LHCN-M2 (cell line): Measurements from ENCODE around the gene SLC35E1. TPM values are rescaled to one million over a fixed set of nuclear protein-coding genes. Genes with fewer than 3 reads are reported as not detected.

Experiments
- DNase-seq: peaks from one replicate; pipeline ENCODE4 v3.0.0-alpha.2; 2012; ENCODE audit warnings: low read depth
- total RNA-seq: library from RNA; depleted of rRNA; stranded (reverse); fragments of >200 nt; gene quantifications from 2 replicates; pipeline ENCODE4 v1.2.3, GENCODE V29; 2014

SLC35E1 gene
- total RNA-seq, 1 experiment from 2014 or later = 34.3 TPM

- no peak for DNase-seq
Observed at GRCh38 chr19:16598848-16599247, 26.6 kb upstream of the SLC35E1 start.

DNA sequence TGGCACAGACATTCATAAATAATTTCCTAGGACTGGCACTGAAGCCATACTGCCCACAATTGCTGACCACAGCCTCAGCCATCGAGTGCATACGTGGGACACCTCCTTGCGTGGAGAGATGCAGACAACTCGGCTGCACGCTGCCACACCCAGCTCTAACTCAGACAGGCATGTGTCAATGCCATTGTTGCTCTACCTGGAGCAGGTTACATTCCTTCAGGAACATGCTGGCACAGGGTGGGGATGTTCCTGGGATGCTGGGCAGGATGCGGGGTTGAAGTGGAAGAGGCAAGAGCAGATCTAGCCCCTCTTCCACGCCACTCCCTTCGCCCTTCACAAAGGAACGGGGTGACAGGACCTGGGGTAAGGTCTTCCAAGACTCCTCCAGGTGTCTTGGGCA, 24.2 kb upstream of the SLC35E1 start:
- no peak for DNase-seq

GRCh38 chr19:16595097-16595496, 22.9 kb upstream of the SLC35E1 start:
- no peak for DNase-seq

- no peak for DNase-seq
Observed at GRCh38 chr19:16594681-16595091, 22.5 kb upstream of the SLC35E1 start.

GRCh38 chr19:16594131-16594586, 21.9 kb upstream of the SLC35E1 start:
- no peak for DNase-seq

DNA sequence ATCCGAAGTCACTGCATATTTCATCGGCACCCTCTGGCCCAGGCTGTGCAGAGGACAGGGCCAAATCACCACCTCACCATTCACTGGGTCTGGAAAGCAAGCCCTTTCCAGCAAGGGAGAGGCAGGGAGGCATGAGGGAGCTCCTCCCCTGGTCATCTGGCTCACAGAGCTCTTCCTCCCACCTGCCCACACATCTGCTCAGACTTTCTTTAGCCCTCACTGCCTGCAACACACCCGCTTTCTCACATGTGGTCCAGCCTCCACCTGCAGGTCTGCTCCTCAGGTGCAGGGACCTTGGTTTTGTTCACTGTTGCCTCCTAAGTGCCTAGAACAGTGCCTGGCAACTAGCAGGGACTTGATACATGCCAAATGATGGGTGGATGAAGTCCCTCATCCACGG, 21.0 kb upstream of the SLC35E1 start:
- no peak for DNase-seq

DNA sequence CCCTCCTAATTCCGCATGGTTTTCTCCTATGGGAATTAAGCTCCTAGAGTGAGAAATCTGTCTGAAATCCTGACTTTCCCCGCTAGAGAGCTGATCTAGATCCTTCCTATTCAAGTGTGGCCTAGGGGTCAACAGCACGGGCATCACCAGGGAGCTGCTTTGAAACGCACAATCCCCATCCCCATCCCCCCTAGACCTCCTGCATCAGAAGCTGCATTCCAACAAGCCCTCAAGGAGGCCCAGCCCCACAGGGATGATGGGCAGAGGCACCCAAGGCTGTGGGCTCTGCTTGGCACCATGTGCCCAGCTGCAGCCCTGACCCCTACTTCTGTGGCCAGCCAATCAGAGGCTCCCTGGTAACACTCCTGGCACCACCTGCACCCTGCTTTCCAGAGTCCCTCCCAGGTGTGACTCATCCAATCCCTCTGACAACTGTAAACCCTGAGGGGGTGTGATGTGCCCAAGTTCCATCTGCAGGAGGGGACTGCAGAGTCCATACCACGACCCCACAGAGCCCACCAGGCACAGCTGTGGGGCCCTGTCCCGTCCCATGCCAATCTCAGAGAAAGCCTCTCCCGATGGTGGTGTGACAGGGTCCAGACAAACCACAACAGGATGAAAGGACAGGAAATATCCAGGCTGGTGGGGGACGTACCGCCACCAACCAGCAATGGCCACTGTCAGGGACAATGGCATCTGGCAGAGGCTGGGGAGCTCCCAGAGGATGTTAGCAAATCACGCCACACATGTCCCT, 19.8 kb upstream of the SLC35E1 start:
- DNase-seq = peak; percentile 20

DNA sequence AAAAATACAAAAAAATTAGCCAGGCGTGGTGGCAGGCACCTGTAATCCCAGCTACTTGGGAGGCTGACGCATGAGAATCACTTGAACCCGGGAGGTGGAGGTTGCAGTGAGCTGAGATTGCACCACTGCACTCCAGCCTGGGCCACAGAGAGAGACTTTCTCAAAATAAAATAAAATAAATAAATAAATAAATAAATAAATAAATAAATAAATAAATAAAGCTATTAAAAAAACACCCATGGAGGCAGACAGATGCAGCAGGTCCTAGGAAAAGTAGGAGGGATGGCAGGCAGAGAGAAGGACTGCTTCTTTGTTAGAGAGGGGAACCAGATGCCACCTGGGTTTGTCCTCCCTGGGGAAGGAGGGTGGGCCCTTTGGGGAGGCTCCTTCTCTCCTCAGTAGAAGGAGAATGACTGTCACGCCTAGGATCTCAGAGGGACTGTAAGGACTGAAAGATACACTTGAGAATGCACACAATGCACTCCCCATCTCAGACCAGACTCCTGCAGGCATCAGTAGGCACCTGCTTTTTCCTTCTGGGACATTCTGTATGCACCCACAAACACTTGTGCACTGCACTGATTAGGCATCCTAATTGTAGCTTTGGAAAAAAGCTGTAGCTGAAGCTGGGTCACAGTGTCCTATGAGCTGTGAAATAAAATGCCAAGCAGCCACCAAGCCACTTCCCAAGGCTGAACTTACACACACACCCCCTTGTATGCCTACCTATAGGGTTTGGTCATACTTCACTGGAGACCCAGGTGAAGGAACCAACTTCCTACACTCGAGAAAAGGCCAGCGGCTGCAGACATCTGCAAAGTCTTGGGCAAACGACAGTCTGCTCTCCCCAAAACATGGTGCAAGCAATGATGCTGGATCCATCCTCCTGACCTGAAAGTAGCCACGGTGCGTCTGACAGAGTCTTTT, 18.9 kb upstream of the SLC35E1 start:
- DNase-seq = no peak

DNA sequence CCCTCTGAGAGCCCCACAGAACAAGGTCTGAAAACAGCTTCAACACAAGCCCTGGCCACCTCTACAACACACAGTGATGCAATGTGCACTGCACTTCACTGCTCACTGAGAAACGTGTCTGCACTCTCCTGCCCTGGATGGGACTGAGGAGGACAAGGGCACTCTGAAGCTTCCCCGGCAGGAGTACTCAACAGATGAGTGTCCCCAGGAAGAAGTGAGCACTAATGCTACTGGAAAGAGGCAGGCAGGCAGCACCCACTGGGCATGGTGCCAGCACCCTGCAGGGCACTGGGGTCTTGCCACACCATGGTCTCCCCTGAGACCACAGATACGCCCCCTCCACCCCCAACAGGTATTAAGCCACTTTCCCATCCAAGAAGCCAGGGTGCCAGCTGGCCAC, 17.7 kb upstream of the SLC35E1 start:
- DNase-seq = no peak

GRCh38 chr19:16588824-16589577, 16.8 kb upstream of the SLC35E1 start:
- DNase-seq = peak; percentile 11

DNA sequence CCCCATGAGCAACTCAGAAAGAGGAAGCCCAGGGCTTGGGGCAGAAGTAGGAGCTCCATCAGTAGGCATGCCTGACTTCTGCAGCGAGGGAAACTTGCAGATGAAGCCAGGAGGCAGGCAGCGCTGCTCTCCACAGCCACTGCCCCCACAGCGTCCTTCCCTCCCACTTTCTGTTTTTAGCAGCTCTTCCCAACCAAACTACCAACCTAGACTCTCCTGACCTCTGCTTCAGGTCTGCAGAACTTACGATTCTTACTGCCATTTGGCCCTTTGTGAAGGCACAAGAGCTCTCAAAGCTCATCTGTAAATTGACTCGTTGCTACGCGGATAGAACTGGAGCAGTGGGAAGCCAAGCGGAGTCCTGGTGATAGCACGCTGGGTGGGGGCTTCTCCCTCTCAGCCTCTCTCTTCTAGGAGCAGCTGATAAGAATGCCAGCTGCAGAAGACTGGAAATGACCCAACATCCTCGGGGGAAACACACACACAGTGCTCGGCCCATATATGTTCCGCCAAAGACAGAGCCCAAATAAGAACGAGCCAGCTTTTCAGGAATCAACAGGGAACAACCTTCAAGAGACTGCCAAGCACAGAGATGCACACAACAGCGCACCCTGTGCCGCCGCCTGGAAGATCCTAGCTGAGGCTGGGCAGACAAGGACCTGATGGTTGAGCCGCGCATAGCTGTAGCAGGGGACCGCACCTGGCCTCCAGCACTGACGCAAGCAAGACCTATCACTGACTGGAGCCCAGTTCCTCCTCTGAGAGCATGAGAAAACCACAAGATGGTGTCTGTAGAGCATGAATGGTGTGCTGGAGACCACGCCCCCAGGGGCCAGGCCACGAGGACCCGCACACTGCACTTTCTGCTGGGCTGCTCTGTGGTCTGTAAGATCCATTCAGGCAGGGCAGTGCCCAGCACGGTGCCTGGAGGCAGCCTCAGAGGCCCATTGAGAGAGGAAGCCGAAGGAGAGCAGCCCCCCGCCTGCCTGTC, 15.9 kb upstream of the SLC35E1 start:
- DNase-seq = peak; percentile 10

DNA sequence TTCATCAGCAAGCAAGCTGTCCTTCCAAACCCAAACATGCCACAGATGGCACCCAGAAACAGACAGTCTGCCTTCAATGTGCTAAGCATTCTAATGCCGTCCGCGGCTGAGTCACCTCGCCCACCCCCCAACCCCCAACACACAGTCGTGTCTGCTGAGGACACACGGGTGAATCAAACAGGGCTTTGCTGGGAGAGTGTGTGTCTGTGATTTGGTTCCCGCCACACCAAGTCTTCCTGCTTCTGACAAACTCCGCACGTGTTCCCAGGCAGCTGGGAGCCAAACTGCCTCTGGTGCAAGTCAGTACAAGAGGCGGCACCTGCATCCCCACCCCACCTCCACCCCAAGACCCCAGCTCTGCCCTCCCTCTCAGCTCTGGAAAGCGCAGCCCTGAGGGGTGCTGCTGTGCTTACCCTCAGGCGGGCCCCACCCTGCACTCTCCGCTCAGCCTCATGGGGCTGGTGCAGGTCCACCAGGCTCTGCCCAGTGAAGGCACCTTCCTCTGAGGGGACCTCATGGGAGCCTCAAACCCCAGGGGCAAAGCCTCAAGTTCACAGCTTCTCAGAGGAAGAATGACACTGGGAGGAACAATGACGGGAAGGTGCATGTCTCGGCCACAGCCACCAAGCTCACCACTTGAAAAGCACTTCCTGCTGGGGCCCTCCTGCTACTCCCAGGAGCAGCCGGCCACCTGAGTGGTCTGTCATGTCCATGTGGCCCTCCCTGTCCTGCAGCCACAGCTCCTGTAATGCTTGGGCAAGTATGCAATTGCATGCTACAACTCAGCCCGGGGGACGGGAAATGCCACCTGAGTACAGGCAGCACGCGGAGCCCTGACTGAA, 15.0 kb upstream of the SLC35E1 start:
- peak; percentile 38 for DNase-seq

GRCh38 chr19:16586477-16586871, 14.3 kb upstream of the SLC35E1 start:
- DNase-seq = no peak

- peak; percentile 21 for DNase-seq
Observed at GRCh38 chr19:16585808-16586476, 13.7 kb upstream of the SLC35E1 start.

DNA sequence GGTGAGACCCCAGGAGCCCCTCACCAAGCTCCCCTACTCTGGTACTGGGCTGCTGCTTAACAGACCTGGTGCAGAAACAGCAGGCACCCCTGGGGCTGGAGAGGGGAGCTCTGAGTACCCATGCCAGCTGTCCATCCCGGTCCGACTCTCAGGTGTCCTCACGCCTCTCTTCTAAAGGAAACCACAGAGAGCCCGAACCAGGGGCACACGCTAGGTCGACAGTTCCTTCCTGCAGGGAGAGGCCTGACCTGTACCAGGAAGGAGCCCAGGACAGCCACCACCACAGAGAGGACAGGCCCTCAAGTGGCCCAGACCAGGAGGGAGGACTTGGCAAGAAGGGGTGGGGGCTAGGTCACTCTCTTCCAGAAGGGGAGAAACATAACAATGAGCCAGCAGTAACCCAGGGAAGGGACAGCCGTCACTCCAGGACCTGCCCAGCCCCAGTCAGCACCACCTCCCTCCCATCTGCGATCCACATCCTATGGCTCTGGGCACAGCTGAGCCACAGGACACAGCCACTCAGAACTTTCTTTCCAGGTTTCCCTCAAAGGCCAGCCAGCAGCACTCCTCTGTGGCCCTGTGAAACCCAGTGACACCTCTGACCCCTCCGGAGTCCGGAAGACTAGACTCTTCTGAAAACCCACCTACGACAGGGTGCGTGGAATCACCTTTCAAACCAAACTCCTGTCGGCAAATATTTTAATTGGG, 13.0 kb upstream of the SLC35E1 start:
- no peak for DNase-seq

- peak; percentile 73 for DNase-seq
Observed at GRCh38 chr19:16584248-16585093, 12.3 kb upstream of the SLC35E1 start.

DNA sequence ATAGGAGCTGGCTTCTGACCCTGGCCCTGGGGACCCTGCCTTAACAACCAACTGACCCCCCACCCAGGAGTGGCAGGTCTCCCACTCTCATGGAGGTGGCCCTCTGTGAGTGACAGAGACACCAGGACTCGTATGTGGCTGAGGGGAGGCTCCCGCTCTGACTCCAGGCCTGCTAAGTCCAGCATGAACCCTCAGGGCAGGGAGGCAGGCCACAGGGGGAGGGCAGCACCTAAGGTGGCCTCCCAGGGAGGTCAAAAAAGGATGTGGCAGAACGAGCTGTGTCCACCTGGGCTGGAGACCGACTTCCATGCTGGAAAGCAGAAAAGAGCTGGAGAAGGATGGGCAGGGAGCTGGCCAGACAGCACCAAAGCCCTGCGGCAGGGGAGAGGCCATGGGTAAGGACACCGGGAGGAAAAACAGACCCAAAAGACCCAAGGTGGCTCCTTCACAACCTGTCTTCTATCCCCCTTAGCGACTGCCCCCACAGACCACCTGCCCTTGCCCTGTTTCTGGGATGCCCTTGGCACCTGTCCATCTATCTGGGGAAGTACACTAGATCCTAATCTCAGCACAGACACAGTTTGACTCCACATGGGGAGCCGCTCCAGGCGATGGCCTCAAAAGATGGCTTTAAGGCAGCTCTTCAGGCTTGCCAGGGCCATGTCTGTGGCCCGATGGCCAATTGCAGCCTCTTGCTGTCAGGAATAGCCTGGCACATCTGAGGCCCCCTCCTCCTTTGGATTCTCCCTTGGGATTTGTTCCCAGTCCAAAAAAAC, 10.5 kb upstream of the SLC35E1 start:
- DNase-seq = no peak
